ENCODE results near the gene NSD2.
"Not testable (repeated sequence)": the region's sequence is repeated elsewhere in the genome, so short reads cannot be mapped to it uniquely, and the experiment has no call there.

Gene NSD2

DNA sequence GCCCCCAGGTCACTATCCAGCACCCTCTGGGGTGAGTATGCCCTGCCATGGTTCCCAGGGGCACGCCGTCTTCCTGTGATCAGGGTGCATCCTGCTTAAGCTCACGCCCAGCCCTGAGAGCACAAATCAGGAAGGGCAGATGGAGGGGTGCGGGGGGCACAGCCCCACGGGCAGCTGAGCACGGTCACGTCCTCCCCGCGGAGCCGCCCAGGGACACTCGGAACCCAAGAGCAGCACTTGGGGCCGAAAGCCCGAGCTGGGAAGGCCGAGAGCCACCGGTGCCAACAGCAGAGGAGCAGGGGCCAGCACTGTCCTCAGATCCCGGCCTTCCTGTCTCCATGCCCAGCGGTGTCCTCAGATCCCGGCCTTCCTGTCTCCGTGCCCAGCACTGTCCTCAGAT lies 116.1 kb downstream of the NSD2 start:
- DNase-seq: no peak

- DNase-seq: no peak
Measured at GRCh38 chr4:1987721-1988326, 116.6 kb downstream of the NSD2 start.

DNA sequence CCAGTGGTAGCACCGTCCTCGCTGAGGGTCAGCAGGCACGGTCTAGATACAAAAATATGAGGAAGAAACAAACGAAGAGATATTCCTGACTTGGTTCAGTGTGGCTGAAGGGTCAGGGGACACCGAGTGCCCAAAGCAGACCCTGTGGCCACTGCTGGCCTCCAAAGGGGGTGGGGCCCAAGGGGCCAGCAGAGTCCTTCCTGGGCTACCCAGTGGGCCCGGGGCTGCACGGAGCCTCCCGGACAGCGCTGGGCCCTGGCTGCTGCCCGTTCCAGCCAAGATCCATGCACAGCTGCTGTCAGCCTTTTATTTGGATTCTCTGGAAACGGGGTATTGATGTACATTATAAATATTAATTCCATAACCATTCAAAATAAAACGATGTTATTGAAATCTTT lies 117.1 kb downstream of the NSD2 start:
- DNase-seq: no peak

GRCh38 chr4:1989533-1990347 lies 118.5 kb downstream of the NSD2 start:
- DNase-seq: no peak

- no peak for DNase-seq
Measured at GRCh38 chr4:1990348-1990645, 119.1 kb downstream of the NSD2 start.

DNA sequence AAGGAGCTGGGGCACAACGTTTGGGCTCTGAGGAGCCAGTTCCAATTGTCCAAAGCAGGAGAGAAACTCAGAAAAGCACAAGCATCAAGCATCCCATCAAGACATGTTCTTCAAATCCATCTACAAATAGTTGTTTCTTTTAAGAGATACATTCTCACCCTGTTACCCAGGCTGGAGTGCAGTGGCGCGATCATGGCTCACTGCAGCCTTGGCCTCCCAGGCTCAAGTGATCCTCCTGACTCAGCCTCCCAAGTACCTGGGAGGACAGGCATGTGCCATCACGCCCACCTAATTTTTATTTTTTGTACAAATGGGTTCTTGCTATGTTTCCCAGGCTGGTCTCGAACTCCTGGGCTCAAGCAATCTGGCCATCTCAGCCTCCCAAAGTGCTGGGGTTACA lies 119.5 kb downstream of the NSD2 start:
- no peak for DNase-seq

DNA sequence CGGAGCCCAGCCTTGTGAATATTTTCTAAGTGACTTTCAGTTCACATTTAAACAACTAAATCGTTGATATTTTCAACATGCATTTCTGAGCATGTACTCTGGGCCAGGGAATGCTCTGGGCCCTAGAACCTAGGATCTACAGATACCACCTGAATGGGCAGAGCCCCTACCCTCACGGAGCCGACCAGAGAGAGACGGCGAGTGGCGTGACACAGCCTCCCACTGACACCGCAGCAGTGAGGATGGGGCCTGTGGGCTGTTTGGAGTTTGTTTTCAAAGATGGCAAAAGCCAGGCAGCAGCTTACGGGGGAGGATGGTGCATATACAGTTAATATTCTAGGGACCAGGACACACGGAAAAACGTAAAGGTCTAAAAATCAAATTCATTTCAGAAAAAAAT lies 119.9 kb downstream of the NSD2 start:
- DNase-seq: no peak

DNA sequence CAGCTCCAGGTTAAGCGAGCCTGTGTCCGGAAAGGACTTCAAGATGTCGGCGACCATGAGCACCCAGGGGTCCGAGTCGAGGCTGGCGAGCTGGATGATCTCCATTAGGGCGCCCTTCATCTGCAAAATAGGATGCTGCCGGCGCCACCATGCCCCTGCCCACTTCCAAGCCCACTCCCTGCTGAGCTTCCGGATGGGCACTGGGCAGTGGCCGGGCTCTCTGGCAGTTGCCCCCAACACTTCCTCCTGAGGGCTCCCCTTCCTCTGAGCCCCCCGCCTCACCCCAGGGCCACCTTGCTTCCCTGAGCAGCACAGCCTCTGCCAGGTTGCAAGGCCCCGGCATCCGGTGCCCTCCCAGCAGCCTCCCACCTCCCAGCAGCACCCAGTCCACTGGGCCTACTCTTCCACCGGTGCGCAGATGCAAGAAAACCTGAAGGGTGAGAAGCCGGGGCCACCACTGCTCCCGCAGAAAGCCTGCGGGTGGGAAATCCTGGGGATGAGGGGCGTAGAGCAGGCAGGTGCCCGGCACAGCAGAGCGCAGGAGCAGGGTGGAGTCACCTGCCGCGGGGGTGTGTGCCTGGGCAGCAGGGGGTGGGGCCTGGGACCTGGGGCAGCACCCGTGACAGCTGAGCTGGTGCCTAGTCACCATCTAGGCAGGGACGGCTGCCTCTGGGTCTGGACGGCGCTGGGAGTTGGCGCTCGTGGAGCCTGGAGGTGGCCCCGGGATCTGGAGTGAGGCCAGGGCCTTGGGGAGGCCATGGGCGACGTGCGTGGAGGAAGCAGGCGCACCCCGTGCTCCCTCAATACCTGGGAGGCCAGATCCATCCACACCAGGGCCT lies 120.6 kb downstream of the NSD2 start:
- DNase-seq: no peak

- no peak for DNase-seq
Measured at GRCh38 chr4:1992468-1993168, 121.4 kb downstream of the NSD2 start.

DNA sequence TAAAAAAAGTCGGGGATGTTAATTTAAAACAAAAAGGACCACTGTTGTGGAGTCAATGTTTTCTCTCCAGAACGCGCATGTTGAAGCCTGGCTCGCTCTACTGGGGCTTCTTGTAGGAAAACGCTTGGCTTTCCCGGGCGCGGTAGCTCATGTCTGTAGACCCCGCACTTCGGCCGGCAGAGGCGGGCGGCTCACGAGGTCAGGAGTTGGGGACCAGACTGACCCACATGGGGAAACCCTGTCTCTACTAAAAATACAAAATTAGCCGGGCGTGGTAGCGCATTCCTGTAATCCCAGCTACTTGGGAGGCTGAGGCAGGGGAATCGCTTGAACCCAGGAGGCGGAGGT lies 122.0 kb downstream of the NSD2 start:
- no peak for DNase-seq

DNA sequence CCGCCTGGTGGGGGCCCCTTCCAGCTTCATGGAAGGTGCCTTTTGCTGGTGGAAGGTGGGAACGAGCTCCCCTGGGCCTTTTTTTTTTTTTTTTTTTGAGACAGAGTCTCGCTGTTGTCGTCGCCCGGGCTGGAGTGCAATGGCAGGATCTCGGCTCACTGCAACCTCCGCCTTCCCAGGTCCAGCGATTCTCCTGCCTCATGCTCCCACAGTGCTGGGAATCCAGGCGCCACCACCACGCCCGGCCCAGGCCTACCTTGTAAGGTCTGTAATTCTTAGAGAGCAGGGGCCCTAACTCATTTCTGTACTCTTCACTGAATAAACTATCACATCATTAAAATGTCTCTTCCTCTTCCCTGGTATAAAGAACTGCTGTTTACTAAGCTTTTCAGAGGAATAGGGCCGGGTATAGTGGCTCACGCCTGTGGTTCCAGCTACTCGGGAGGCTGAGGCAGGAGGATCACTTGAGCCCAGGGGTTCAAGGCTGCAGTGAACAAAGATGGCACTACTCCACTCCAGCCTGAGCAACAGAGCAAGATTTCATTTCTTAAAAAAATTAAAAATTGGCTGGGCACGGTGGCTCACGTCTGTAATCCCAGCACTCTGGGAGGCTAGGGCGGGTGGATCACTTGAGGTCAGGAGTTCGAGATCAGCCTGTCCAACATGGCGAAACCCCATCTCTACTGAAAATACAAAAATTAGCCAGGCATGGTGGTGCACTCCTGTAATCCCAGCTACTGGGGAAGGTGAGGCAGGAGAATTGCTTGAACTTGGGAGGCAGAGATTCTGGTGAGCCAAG lies 122.7 kb downstream of the NSD2 start:
- DNase-seq: not testable (repeated sequence)

GRCh38 chr4:1994938-1995337 lies 123.7 kb downstream of the NSD2 start:
- no peak for DNase-seq

- no peak for DNase-seq
Measured at GRCh38 chr4:1996866-1997611, 125.8 kb downstream of the NSD2 start.

DNA sequence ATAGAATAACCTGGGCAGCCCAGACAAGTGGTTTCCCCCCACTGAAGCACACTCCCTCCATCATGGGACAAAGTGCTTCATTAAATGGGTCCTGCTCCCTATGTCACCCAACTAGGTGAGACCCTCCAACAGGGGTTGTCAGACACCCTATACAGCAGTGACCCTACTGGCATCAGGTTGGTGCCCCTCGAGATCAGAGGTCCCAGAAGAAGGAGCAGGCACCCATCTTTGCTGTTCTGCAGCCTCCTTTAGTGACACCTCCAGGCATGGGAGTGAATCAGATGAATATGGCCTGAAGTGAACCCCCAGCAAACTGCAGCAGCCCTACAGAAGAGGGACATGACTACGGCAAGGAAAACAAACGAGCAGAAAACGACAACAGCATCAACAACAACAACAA lies 126.5 kb downstream of the NSD2 start:
- DNase-seq: no peak

GRCh38 chr4:1998296-1998695 lies 127.1 kb downstream of the NSD2 start:
- DNase-seq: no peak

- DNase-seq: not testable (repeated sequence)
Measured at GRCh38 chr4:1999308-1999707, 128.1 kb downstream of the NSD2 start.

DNA sequence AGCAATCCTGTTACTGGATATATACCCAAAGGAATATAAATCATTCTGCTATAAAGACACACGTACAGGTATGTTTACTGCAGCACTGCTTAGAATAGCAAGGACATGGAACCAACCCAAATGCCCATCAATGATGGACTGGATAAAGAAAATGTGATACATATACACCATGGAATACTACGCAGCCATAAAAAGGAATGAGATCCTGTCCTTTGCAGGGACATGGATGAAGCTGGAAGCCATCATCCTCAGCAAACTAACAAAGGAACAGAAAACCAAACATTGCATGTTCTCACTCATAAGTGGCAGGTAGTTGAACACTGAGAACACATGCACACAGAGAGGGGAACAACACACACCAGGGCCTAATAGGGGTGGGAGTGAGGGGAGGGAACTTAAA lies 132.2 kb downstream of the NSD2 start:
- not testable (repeated sequence) for DNase-seq

DNA sequence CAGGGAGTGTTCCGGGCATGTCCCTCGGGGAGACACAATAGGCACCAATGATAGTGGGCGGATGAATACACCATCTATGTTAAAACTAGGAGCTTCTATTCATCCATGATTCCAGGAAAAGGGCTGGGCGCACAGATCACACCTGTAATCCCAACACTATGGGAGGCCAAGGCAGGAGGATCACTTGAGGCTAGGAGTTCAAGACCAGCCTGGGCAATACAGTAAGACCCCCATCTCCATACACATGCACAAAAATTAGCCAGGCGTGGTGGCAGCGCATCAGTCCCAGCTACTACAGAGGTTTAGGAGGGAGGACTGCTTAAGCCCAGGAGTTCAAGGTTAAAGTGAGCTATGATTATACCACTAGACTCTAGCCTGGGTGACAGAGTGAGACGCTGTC lies 135.2 kb downstream of the NSD2 start:
- no peak for DNase-seq

GRCh38 chr4:2006956-2007653 lies 135.9 kb downstream of the NSD2 start:
- DNase-seq: no peak

GRCh38 chr4:2007804-2008670 lies 136.8 kb downstream of the NSD2 start:
- no peak for DNase-seq

DNA sequence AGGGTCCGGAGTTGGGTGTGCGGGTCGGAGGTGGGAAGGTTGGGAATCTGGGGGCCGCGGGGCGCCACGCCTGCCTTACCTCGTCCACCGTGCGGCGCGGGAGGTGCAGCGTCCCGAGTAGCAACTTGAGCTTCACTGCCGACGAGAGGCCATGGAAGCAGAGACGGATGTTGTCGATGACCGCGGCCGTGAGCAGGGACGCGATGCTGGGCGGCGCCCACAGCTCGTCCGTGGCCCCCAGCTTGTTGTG lies 137.4 kb downstream of the NSD2 start:
- DNase-seq: no peak
